Measurements from ENCODE around the gene PCSK2.

PCSK2 gene

GRCh38 chr20:17488916-17489600 lies 262.2 kb downstream of the PCSK2 start:
- no peak for DNase-seq

- no peak for DNase-seq
Measured at GRCh38 chr20:17490501-17490900, 263.7 kb downstream of the PCSK2 start.

- no peak for DNase-seq
Measured at GRCh38 chr20:17491041-17491440, 264.2 kb downstream of the PCSK2 start.

- DNase-seq: no peak
Measured at GRCh38 chr20:17491488-17491887, 264.6 kb downstream of the PCSK2 start.

- DNase-seq: no peak
Measured at GRCh38 chr20:17493173-17493572, 266.3 kb downstream of the PCSK2 start.

GRCh38 chr20:17494201-17494600 lies 267.4 kb downstream of the PCSK2 start:
- no peak for DNase-seq

GRCh38 chr20:17495826-17496225 lies 269.0 kb downstream of the PCSK2 start:
- DNase-seq: no peak

GRCh38 chr20:17497821-17498580 lies 271.2 kb downstream of the PCSK2 start:
- no peak for DNase-seq

- DNase-seq: no peak
Measured at GRCh38 chr20:17498641-17499040, 271.8 kb downstream of the PCSK2 start.

- DNase-seq: no peak
Measured at GRCh38 chr20:17499041-17499440, 272.2 kb downstream of the PCSK2 start.

GRCh38 chr20:17500271-17500670 lies 273.4 kb downstream of the PCSK2 start:
- DNase-seq: no peak

- no peak for DNase-seq
Measured at GRCh38 chr20:17500826-17501225, 274.0 kb downstream of the PCSK2 start.

GRCh38 chr20:17501701-17502100 lies 274.9 kb downstream of the PCSK2 start:
- no peak for DNase-seq

- no peak for DNase-seq
Measured at GRCh38 chr20:17502105-17502504, 275.3 kb downstream of the PCSK2 start.

GRCh38 chr20:17503301-17504065 lies 276.6 kb downstream of the PCSK2 start:
- no peak for DNase-seq

- DNase-seq: no peak
Measured at GRCh38 chr20:17504066-17504897, 277.4 kb downstream of the PCSK2 start.

GRCh38 chr20:17504898-17505635 lies 278.2 kb downstream of the PCSK2 start:
- peak; percentile 31 to 58 for DNase-seq

- DNase-seq: no peak
Measured at GRCh38 chr20:17505636-17506517, 279.0 kb downstream of the PCSK2 start.

- no peak for DNase-seq
Measured at GRCh38 chr20:17507032-17507431, 280.2 kb downstream of the PCSK2 start.

GRCh38 chr20:17507531-17507930 lies 280.7 kb downstream of the PCSK2 start:
- no peak for DNase-seq

GRCh38 chr20:17508756-17509155 lies 281.9 kb downstream of the PCSK2 start:
- no peak for DNase-seq

Data from NCI-H524 (cell line).